GM12891 (cell line): ENCODE results near the gene ALDH9A1.

ENCODE experiments used
- POLR2A ChIP-seq: IDR thresholded peaks from 2 replicates; pipeline ENCODE4 v1.6.1; 2011; ENCODE audit warnings: low read depth, low read length, control low read depth
- POLR2AphosphoS5 ChIP-seq: IDR thresholded peaks from 2 replicates; pipeline ENCODE4 v1.6.1; 2011; ENCODE audit warnings: low read depth, low read length, control low read depth

DNA sequence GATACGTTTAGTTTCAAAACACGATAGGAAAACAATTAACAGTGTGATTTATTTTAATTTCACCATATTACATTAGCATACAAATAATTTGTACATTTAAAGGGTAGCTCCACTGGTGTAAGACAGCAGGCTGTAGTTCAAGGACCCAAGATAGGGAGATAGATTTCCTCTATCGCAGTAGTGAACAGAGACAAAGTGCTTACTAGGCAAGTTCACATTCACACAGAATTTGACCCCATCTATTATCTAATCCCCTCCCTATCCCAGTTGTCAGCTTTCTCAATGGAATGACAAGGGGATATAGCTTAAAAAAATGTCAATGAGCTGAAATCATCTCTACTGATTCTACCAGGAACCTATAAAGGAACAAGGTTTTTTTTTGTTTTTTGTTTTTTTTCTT lies 36.2 kb downstream of the ALDH9A1 start:
- TF ChIP-seq POLR2A (no peak), POLR2AphosphoS5 (no peak)
